Gastrocnemius medialis (tissue), 4 donors: ENCODE measurements around the gene ALAS2. TPM values are rescaled to one million over a fixed set of nuclear protein-coding genes. Genes with fewer than 3 reads are reported as not detected.

Source experiments
- ATAC-seq, 2 donors: fragments of 150-250 bp; one replicate each; pipeline ENCODE4 v1.9.1; 2016
- DNase-seq, 2 donors: peaks; one replicate each; pipeline ENCODE4 v3.0.0-alpha.2; 2019
- H3K27ac ChIP-seq, 4 donors: fragments of 200-600 bp; sonication (generic); 1 replicate in 1 of 4; 2 replicates in 3 of 4; pipeline ENCODE4 v1.5.1; 2016 to 2018; ENCODE audit warnings: mild to moderate bottlenecking in 2 of 4, moderate library complexity in 1 of 4
- H3K27me3 ChIP-seq, 3 donors: fragments of 200-600 bp; sonication (generic) in 2 of 3; 1 replicate in 1 of 3; 2 replicates in 2 of 3; pipeline versions ENCODE4 v1.5.1 to v1.6.0; 2016 to 2019; ENCODE audit warnings: mild to moderate bottlenecking in 1 of 3, moderate library complexity in 1 of 3
- H3K36me3 ChIP-seq, 2 donors: fragments of 200-600 bp; sonication (generic) in 1 of 2; one replicate each; pipeline ENCODE4 v1.5.1; 2017 to 2018
- H3K4me1 ChIP-seq, 2 donors: fragments of 200-600 bp; sonication (generic) in 1 of 2; one replicate each; pipeline ENCODE4 v1.5.1; 2016 to 2017; ENCODE audit warnings: mild to moderate bottlenecking in 2 of 2
- H3K4me3 ChIP-seq, 4 donors: fragments of 200-600 bp; sonication (generic) in 3 of 4; 1 replicate in 1 of 4; 2 replicates in 3 of 4; pipeline ENCODE4 v1.5.1; 2016 to 2019; ENCODE audit warnings: mild to moderate bottlenecking in 2 of 4
- H3K9me3 ChIP-seq, 3 donors: fragments of 200-600 bp; sonication (generic) in 2 of 3; 1 replicate in 1 of 3; 2 replicates in 2 of 3; pipeline ENCODE4 v1.5.1; 2016 to 2019
- POLR2A ChIP-seq, 2 donors: fragments of 450-650 bp; IDR thresholded peaks; one replicate each; pipeline ENCODE4 v1.6.1; 2017; ENCODE audit warnings: antibody characterized with exemption in 2 of 2, mild to moderate bottlenecking in 2 of 2, moderate library complexity in 2 of 2
- in situ Hi-C, 4 donors: fragments of 200-750 bp; cut with MboI; loops; one replicate each; pipeline versions ENCODE4 v1.15.0 to v1.8.0; 2017; ENCODE audit warnings: low sequenced_read_pairs in 4 of 4
- intact Hi-C: fragments of 100-400 bp; cut with DNase I; formaldehyde crosslinking; loops from one replicate; pipeline ENCODE4 v1.15.1; 2023; ENCODE audit warnings: low total_unique reads
- total RNA-seq, 4 donors: library from RNA; depleted of rRNA; stranded (reverse); fragments of >200 nt; gene quantifications; one replicate each; pipeline versions ENCODE4 v1.1.0 to v1.2.3, GENCODE V29; 2016
- TF ChIP-seq, protein P1 (sequence below), 5 experiments: fragments of 450-650 bp in 3 of 5; fragments of 200-600 bp in 2 of 5; sonication (generic) in 2 of 5; IDR thresholded peaks in 4 of 5; conservative IDR thresholded peaks in 1 of 5; 1 replicate in 4 of 5; 2 replicates in 1 of 5; pipeline ENCODE4 v1.5.1; 2016 to 2019; ENCODE audit warnings: antibody characterized with exemption in 5 of 5, mild to moderate bottlenecking in 3 of 5, moderate library complexity in 3 of 5

ALAS2 gene
- total RNA-seq, 4 donors from 2014 or later, result 0.58 to 2.2 TPM; not detected in 2

DNA sequence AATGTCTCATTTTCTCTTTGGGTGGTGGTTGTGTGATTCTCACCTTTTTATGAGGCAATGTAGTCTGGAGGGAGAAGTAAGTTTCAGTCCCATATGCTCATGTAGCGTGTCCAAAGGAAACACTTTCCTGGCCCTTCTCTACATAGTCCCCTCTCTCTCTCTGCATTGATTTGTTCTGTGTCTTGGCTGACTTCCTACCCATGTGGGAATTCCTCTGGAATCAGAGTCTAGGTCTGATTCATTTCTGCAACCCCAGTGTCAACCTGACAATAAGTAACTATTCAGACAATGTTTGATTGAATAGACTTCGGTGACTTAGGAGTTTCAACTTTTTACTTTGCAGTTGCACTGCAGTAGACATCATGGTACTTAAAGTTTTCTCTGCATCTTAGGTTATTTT lies 2.7 kb upstream of the ALAS2 start:
- intact Hi-C loops, result no loop called here
- H3K9me3 ChIP-seq, result no peaks in the 10 kb centered on the region
- DNase-seq, result no peak
- H3K4me1 ChIP-seq, result no peaks in the 10 kb centered on the region
- in situ Hi-C loops, result no loop called here
- H3K36me3 ChIP-seq, result no peaks in the 10 kb centered on the region
- no peak overlapping the region for H3K4me3 ChIP-seq
- ATAC-seq, result no peak
- H3K27me3 ChIP-seq, result no peaks in the 10 kb centered on the region
- no peak overlapping the region for H3K27ac ChIP-seq
- TF ChIP-seq POLR2A (IDR thresholded peaks at IDR 0.05), result no peak
- TF ChIP-seq, protein P1, sequence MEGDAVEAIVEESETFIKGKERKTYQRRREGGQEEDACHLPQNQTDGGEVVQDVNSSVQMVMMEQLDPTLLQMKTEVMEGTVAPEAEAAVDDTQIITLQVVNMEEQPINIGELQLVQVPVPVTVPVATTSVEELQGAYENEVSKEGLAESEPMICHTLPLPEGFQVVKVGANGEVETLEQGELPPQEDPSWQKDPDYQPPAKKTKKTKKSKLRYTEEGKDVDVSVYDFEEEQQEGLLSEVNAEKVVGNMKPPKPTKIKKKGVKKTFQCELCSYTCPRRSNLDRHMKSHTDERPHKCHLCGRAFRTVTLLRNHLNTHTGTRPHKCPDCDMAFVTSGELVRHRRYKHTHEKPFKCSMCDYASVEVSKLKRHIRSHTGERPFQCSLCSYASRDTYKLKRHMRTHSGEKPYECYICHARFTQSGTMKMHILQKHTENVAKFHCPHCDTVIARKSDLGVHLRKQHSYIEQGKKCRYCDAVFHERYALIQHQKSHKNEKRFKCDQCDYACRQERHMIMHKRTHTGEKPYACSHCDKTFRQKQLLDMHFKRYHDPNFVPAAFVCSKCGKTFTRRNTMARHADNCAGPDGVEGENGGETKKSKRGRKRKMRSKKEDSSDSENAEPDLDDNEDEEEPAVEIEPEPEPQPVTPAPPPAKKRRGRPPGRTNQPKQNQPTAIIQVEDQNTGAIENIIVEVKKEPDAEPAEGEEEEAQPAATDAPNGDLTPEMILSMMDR (IDR thresholded peaks at IDR 0.05 in 4 of 5, conservative IDR thresholded peaks at IDR 0.05 in 1 of 5), result no peak

DNA sequence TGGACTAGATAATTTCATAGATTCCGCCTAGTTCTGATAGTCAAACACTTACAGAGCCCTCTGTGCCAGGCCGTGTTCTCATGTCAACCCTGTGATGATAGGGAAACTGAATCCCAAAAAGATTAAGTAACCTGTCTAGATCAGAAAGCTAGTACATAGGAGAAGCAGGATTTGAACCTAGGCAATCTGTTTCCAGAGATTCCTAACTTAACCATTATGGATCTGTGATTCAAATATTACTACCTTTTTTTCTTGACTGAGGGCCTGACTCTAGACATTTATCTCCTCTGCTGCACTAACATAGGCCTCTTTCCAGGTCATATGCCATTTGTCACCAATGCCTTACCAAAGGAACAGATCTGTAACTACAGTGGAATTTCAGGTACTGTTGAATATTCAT lies 1.5 kb downstream of the ALAS2 start:
- TF ChIP-seq, protein P1 (IDR thresholded peaks at IDR 0.05 in 4 of 5, conservative IDR thresholded peaks at IDR 0.05 in 1 of 5), result no peak
- TF ChIP-seq POLR2A (IDR thresholded peaks at IDR 0.05), result no peak
- DNase-seq (no peak), ATAC-seq (no peak)
- Histone ChIP-seq H3K27me3 (no peaks in the 10 kb centered on the region), H3K27ac (no peak overlapping the region), H3K4me1 (no peaks in the 10 kb centered on the region), H3K9me3 (no peaks in the 10 kb centered on the region), H3K36me3 (no peaks in the 10 kb centered on the region), H3K4me3 (no peak overlapping the region)
- in situ Hi-C loops (no loop called here), intact Hi-C loops (no loop called here)

DNA sequence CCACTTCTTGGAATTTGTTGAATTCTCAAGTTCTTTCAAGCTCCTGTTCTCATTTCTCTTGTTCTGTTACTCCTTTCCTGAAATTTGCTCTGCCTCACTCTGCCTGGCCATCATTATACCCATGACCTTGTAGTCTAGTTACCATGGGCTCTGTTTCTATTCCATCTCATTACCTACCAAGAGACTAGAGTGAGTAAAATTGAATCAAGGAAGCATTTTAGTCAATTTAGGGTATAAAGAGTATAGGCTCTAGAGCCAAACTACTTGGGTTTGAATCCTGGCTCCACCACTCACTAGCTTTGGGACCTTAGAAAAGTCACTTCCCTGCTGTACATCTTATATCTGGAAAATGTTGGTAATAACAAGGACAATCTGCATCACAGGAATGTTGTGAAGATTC lies 2.2 kb downstream of the ALAS2 start:
- intact Hi-C loops, result no loop called here
- no peaks in the 10 kb centered on the region for H3K36me3 ChIP-seq
- no peak for ATAC-seq

DNA sequence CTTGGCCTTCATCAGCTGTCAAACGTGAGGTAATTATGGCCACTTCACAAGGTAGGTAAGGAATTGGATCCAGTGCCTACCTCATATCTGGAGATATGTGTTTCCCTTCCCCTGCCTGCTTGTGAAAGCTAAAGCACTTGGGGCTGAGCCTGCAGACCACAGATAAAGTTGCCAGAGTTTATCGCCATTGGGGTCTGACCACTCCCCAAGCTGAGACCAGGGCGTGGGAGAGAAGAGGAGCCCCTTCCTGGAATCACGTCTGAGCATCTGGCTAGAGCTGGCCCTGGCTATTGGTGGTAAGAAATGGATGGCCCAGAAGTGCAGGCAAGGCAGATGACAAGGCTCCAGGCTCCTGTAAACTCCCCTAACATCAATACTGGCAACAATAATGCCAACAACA lies 2.7 kb downstream of the ALAS2 start:
- intact Hi-C loops, result no loop called here
- Histone ChIP-seq H3K4me1 (no peaks in the 10 kb centered on the region), H3K27me3 (no peaks in the 10 kb centered on the region), H3K9me3 (no peaks in the 10 kb centered on the region), H3K36me3 (no peaks in the 10 kb centered on the region), H3K27ac (no peak overlapping the region), H3K4me3 (no peak overlapping the region)
- in situ Hi-C loops, result no loop called here
- ATAC-seq (no peak), DNase-seq (no peak)
- TF ChIP-seq POLR2A (IDR thresholded peaks at IDR 0.05), result no peak
- TF ChIP-seq, protein P1 (IDR thresholded peaks at IDR 0.05 in 4 of 5, conservative IDR thresholded peaks at IDR 0.05 in 1 of 5), result no peak

More for the DNA sequence above, 2.2 kb downstream of the ALAS2 start:
- Histone ChIP-seq H3K4me3 (no peak overlapping the region), H3K4me1 (no peaks in the 10 kb centered on the region), H3K27ac (no peak overlapping the region), H3K27me3 (no peaks in the 10 kb centered on the region), H3K9me3 (no peaks in the 10 kb centered on the region)
- in situ Hi-C loops, result no loop called here
- TF ChIP-seq, protein P1 (IDR thresholded peaks at IDR 0.05 in 4 of 5, conservative IDR thresholded peaks at IDR 0.05 in 1 of 5), result no peak
- no peak for TF ChIP-seq POLR2A (IDR thresholded peaks at IDR 0.05)
- DNase-seq, result no peak

DNA sequence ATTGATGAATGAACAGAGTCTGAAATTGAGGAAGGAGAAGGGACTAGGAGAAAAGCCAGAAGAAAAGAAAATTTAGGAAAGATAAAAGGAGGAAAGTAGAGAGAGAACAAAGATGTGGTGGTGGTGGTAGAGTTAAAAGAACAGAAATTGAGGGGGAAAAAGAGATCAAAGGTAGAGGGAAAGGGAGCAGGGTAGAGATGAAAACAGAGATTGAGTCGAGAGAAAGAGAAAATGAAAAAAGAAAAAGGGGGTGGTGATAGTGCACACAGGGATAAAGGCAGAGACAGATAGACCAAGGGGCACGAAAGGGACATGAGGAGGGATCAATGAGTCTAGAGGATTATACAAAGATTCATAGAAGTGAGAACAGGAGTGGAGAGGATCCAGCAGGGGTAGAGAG lies 3.9 kb downstream of the ALAS2 start:
- intact Hi-C loops, result no loop called here
- H3K9me3 ChIP-seq, result no peaks in the 10 kb centered on the region
- TF ChIP-seq, protein P1 (IDR thresholded peaks at IDR 0.05 in 4 of 5, conservative IDR thresholded peaks at IDR 0.05 in 1 of 5), result no peak
- no peak for TF ChIP-seq POLR2A (IDR thresholded peaks at IDR 0.05)
- no peaks in the 10 kb centered on the region for H3K27me3 ChIP-seq
- no peak overlapping the region for H3K4me3 ChIP-seq
- ATAC-seq (no peak), DNase-seq (no peak)
- no peaks in the 10 kb centered on the region for H3K4me1 ChIP-seq
- H3K27ac ChIP-seq, result no peak overlapping the region
- in situ Hi-C loops, result no loop called here
- no peaks in the 10 kb centered on the region for H3K36me3 ChIP-seq
